ENCODE results near the gene ATP2C1.
A peak's percentile ranks its signal among the peaks of the same experiment; 100 is the strongest.

The ATP2C1 gene

GRCh38 chr3:131009698-131010097 lies 115.8 kb downstream of the ATP2C1 start:
- Histone ChIP-seq H3K27me3 (ENCODE audit: insufficient read depth, low read length, poor library complexity, severe bottlenecking) (no peaks in the 10 kb centered on the region), H3K9ac (ENCODE audit: low read depth, low read length, poor library complexity, severe bottlenecking) (no peak overlapping the region), H3F3A (ENCODE audit: low read depth) (peaks cover 8% of the 10 kb centered on the region), H4K20me1 (ENCODE audit: insufficient read depth, low read length, poor library complexity, severe bottlenecking) (no peaks in the 10 kb centered on the region), H3K9me2 (replicated peaks; ENCODE audit: low read depth, low read length) (no peaks in the 10 kb centered on the region), H3K4me2 (ENCODE audit: low read depth, low read length, poor library complexity, severe bottlenecking) (peak overlapping the region; percentile 57), H3K36me3 (ENCODE audit: insufficient read depth, low read length) (peaks cover 43% of the 10 kb centered on the region), H3K4me3 (ENCODE audit: low read length, poor library complexity, severe bottlenecking) (peak overlapping the region; percentile 34), H3K79me2 (ENCODE audit: insufficient read depth, low read length) (no peaks in the 10 kb centered on the region), H3K4me1 (ENCODE audit: insufficient read depth, low read length, poor library complexity, severe bottlenecking) (peaks cover 50% of the 10 kb centered on the region), H2AFZ (ENCODE audit: low read length) (no peak overlapping the region), H3K9me3 (ENCODE audit: insufficient read depth, low read depth, low read length) (no peaks in the 10 kb centered on the region)
- TF ChIP-seq, protein P1, sequence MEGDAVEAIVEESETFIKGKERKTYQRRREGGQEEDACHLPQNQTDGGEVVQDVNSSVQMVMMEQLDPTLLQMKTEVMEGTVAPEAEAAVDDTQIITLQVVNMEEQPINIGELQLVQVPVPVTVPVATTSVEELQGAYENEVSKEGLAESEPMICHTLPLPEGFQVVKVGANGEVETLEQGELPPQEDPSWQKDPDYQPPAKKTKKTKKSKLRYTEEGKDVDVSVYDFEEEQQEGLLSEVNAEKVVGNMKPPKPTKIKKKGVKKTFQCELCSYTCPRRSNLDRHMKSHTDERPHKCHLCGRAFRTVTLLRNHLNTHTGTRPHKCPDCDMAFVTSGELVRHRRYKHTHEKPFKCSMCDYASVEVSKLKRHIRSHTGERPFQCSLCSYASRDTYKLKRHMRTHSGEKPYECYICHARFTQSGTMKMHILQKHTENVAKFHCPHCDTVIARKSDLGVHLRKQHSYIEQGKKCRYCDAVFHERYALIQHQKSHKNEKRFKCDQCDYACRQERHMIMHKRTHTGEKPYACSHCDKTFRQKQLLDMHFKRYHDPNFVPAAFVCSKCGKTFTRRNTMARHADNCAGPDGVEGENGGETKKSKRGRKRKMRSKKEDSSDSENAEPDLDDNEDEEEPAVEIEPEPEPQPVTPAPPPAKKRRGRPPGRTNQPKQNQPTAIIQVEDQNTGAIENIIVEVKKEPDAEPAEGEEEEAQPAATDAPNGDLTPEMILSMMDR (conservative IDR thresholded peaks at IDR 0.05; ENCODE audit: low read length), result no peak
- no peak for TF ChIP-seq EZH2phosphoT487 (IDR thresholded peaks at IDR 0.05; ENCODE audit: borderline replicate concordance)

DNA sequence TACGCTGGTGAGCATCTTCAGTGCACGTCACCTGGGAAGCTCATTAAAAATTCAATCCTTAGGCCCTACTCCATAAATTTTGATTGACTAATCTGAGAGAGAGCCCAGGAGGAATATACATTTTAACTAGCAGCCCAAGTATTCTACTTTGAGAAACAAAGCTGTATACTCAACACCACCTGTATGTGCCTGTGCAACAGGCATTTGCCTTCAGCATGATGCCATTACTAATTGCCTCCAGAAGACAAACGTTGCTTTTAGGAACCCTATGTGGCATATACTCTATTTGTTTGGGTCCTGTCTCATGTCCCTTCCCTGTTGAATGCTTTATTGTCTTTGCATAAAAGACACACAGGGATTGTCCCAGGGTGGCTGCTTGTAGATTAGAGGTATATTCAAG lies 125.1 kb downstream of the ATP2C1 start:
- Histone ChIP-seq H3K4me3 (ENCODE audit: low read length, poor library complexity, severe bottlenecking) (no peak overlapping the region), H3K79me2 (ENCODE audit: insufficient read depth, low read length) (peaks cover 23% of the 10 kb centered on the region), H3K4me1 (ENCODE audit: insufficient read depth, low read length, poor library complexity, severe bottlenecking) (peaks cover 53% of the 10 kb centered on the region), H3K36me3 (ENCODE audit: insufficient read depth, low read length) (peaks cover 33% of the 10 kb centered on the region), H3K27me3 (ENCODE audit: insufficient read depth, low read length, poor library complexity, severe bottlenecking) (no peaks in the 10 kb centered on the region), H3F3A (ENCODE audit: low read depth) (no peaks in the 10 kb centered on the region), H2AFZ (ENCODE audit: low read length) (no peak overlapping the region), H3K9me3 (ENCODE audit: insufficient read depth, low read depth, low read length) (no peaks in the 10 kb centered on the region), H3K4me2 (ENCODE audit: low read depth, low read length, poor library complexity, severe bottlenecking) (peak overlapping the region; percentile 93), H3K9me2 (replicated peaks; ENCODE audit: low read depth, low read length) (no peaks in the 10 kb centered on the region), H4K20me1 (ENCODE audit: insufficient read depth, low read length, poor library complexity, severe bottlenecking) (no peaks in the 10 kb centered on the region), H3K9ac (ENCODE audit: low read depth, low read length, poor library complexity, severe bottlenecking) (no peak overlapping the region)
- TF ChIP-seq EZH2phosphoT487 (IDR thresholded peaks at IDR 0.05; ENCODE audit: borderline replicate concordance), result no peak
- TF ChIP-seq, protein P1 (conservative IDR thresholded peaks at IDR 0.05; ENCODE audit: low read length), result no peak

DNA sequence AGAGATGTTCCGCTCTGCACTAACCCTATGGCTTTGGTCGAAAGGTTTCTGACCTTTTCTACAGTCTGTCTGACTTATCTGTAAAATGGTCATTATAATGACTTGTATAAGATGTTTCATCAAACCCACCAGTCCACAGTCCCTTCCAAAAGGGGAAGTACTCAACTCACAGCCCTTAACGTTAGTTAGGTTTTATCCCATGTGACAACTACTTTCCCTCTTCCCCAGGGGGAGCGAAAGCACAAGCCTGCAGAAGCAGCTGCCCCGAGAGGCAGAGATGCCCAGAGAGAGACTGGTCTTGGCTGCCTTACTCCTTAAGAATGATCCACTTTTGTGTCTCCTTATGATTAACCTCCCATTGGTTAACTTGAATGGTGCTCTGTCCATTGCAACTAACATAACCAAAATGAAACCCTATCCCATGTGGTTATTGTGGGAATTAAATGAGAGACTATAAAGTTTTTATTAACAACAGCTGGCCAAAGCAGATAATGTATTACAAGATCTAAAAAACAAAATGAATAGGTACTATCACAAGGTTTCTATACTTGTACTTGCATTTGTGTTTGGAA lies 126.3 kb downstream of the ATP2C1 start:
- Histone ChIP-seq H3K9ac (ENCODE audit: low read depth, low read length, poor library complexity, severe bottlenecking) (peak overlapping the region; percentile 40), H2AFZ (ENCODE audit: low read length) (no peak overlapping the region), H3K4me2 (ENCODE audit: low read depth, low read length, poor library complexity, severe bottlenecking) (peak overlapping the region; percentile 93), H3K27me3 (ENCODE audit: insufficient read depth, low read length, poor library complexity, severe bottlenecking) (no peaks in the 10 kb centered on the region), H3K4me1 (ENCODE audit: insufficient read depth, low read length, poor library complexity, severe bottlenecking) (peaks cover 55% of the 10 kb centered on the region), H3K9me2 (replicated peaks; ENCODE audit: low read depth, low read length) (no peaks in the 10 kb centered on the region), H4K20me1 (ENCODE audit: insufficient read depth, low read length, poor library complexity, severe bottlenecking) (no peaks in the 10 kb centered on the region), H3F3A (ENCODE audit: low read depth) (no peaks in the 10 kb centered on the region), H3K9me3 (ENCODE audit: insufficient read depth, low read depth, low read length) (no peaks in the 10 kb centered on the region), H3K36me3 (ENCODE audit: insufficient read depth, low read length) (peaks cover 20% of the 10 kb centered on the region; the same call in 1 of the 2 replicates), H3K4me3 (ENCODE audit: low read length, poor library complexity, severe bottlenecking) (peak overlapping the region; percentile 56), H3K79me2 (ENCODE audit: insufficient read depth, low read length) (peaks cover 35% of the 10 kb centered on the region)
- TF ChIP-seq EZH2phosphoT487 (IDR thresholded peaks at IDR 0.05; ENCODE audit: borderline replicate concordance), result no peak
- TF ChIP-seq, protein P1 (conservative IDR thresholded peaks at IDR 0.05; ENCODE audit: low read length), result no peak
